Kidney epithelial cell (primary cell): ENCODE results near the gene KIFC3. TPM values are rescaled to one million over a fixed set of nuclear protein-coding genes. Genes with fewer than 3 reads are reported as not detected.

ENCODE experiments used
- DNase-seq: peaks from one replicate; pipeline ENCODE4 v3.0.0-alpha.2; 2010; ENCODE audit warnings: low read depth
- H3K27me3 ChIP-seq: 2 replicates; pipeline ENCODE4 v1.6.0; 2011; ENCODE audit warnings: low read length; ENCODE audit not compliant: control insufficient read depth, insufficient read depth
- H3K36me3 ChIP-seq: 2 replicates; pipeline ENCODE4 v1.5.1; 2011; ENCODE audit warnings: low read length; ENCODE audit not compliant: control insufficient read depth, insufficient read depth
- H3K4me3 ChIP-seq: 2 replicates; pipeline ENCODE4 v1.5.1; 2011; ENCODE audit warnings: low read depth, mild to moderate bottlenecking, control low read depth, low read length
- total RNA-seq: library from RNA; depleted of rRNA; stranded (reverse); fragments of >200 nt; gene quantifications from 2 replicates; pipeline ENCODE4 v1.2.3, GENCODE V29; 2015
- TF ChIP-seq, protein P1 (sequence below): IDR thresholded peaks from 2 replicates; pipeline ENCODE4 v1.5.1; 2011; ENCODE audit warnings: mild to moderate bottlenecking, moderate library complexity, low read length, control low read depth, inconsistent platforms; ENCODE audit not compliant: insufficient read depth, poor library complexity, severe bottlenecking

Gene KIFC3
- total RNA-seq, 1 donor from 2014 or later, result 84.9 TPM

DNA sequence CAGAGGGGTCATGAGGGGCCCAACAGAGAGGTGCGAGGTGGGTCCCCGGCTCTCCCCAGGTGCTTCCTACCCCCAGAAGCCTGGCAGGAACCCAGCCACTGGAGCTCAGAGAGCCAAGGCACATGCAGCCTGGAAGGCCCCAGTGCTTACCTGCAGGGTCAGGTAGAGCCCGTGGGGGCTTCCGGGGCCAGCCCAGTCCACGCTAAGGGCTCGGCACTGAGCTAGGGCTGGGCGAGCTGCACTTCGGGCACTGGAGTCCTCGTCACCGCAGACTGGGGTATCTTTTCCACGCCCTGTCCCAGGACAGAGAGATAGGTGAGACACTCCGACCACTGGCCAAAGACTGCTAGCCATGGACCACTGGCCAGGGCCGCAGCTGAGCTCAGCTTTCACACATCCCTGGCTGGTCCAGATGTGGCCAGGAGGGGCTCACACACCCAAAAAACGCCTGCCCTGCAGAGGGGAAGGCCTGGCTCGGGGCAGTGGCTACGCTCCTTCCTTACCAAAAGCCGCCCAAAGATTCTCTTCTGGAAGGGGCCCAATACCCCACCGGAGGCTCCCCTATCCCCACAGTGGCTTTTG, 7.4 kb downstream of the KIFC3 start:
- TF ChIP-seq, protein P1, sequence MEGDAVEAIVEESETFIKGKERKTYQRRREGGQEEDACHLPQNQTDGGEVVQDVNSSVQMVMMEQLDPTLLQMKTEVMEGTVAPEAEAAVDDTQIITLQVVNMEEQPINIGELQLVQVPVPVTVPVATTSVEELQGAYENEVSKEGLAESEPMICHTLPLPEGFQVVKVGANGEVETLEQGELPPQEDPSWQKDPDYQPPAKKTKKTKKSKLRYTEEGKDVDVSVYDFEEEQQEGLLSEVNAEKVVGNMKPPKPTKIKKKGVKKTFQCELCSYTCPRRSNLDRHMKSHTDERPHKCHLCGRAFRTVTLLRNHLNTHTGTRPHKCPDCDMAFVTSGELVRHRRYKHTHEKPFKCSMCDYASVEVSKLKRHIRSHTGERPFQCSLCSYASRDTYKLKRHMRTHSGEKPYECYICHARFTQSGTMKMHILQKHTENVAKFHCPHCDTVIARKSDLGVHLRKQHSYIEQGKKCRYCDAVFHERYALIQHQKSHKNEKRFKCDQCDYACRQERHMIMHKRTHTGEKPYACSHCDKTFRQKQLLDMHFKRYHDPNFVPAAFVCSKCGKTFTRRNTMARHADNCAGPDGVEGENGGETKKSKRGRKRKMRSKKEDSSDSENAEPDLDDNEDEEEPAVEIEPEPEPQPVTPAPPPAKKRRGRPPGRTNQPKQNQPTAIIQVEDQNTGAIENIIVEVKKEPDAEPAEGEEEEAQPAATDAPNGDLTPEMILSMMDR, result no peak
- no peaks in the 10 kb centered on the region for H3K27me3 ChIP-seq
- DNase-seq, result no peak
- H3K36me3 ChIP-seq, result peaks cover 1% of the 10 kb centered on the region
- no peak overlapping the region for H3K4me3 ChIP-seq

DNA sequence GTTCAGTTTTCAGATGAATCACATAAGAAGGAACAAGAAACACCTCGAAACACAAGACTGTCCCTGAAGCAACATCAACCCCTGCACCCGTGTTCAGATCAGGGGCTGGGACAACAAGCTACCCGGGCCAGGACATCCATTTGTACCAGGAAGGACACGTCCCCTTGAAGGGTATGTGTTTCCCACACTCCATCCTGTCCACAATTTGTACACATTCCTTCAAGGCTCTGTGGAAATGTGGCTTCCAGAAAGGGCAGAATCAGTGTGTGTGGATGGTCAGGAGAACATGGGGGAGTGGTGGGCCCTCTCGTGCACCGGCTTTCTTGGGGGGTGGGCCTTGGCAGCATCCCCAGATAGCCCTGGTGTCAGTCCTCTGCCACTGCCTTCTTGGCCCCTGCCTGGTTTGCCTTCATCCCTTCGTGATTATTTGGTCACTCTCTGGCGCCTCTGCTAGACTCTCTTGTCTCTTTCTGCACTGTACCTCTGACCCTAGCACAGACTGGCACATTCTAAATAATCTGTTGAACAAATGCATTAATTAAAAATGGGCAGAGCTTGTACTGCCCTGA, 10.3 kb downstream of the KIFC3 start:
- TF ChIP-seq, protein P1, result no peak
- Histone ChIP-seq H3K36me3 (peaks cover 1% of the 10 kb centered on the region), H3K4me3 (no peak overlapping the region), H3K27me3 (no peaks in the 10 kb centered on the region)
- no peak for DNase-seq

DNA sequence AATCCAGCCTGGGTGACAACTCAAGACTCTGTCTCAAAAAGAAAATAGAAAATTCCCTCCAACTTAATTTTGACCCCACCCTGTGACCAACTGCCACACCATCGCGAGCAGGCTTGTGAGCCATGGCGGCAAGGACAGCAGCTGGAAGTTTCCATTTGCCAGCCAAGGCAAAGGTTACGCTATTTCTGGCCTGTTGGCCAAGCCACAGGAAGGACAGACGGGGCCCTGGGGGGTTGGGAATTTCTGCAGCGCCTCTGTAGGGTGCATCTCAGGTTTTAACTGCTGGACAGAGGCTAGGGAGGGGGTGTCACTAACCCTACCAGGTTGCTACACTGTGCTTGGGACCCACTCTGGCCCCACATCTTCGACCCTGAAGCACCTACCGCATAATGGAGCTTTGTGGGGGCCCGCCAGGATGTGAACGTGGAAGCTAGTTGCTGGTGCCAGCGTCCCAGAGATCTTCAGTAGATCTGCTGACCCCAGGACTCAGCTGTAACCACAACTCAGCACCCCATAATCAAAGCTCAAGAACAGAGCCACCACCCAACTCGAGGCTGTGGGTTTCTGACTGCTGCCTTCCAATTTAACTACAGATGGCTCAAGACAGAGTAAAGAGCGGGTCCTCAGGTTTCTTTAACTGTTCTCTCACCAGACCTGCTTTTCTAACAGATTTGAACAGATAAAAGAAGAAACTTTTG, 10.9 kb downstream of the KIFC3 start:
- TF ChIP-seq, protein P1, result no peak

DNA sequence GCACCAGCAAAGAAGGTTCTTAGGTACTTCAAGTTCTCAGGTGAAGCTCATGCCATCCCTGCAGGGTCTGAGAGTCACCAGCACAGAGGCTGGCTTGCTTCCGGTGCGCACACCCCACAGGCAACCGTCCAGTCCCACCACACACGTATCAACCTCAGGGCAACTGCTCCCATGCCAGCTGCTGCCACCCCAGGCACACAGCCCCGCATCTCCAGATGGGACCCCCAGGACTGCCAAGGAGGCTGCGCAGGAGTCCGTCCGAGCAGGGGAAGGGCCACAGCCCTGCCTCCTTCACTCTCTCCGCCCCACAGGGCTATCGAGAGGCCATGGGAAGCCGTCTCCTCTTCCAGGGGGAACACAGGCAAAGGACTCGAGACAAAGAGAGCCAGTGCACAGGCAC, 13.3 kb downstream of the KIFC3 start:
- peaks cover 1% of the 10 kb centered on the region for H3K36me3 ChIP-seq
- TF ChIP-seq, protein P1, result no peak
- DNase-seq, result no peak
- H3K27me3 ChIP-seq, result no peaks in the 10 kb centered on the region
- H3K4me3 ChIP-seq, result no peak overlapping the region

More for the DNA sequence above, 10.9 kb downstream of the KIFC3 start:
- Histone ChIP-seq H3K36me3 (peaks cover 1% of the 10 kb centered on the region), H3K27me3 (no peaks in the 10 kb centered on the region), H3K4me3 (no peak overlapping the region)
- no peak for DNase-seq

DNA sequence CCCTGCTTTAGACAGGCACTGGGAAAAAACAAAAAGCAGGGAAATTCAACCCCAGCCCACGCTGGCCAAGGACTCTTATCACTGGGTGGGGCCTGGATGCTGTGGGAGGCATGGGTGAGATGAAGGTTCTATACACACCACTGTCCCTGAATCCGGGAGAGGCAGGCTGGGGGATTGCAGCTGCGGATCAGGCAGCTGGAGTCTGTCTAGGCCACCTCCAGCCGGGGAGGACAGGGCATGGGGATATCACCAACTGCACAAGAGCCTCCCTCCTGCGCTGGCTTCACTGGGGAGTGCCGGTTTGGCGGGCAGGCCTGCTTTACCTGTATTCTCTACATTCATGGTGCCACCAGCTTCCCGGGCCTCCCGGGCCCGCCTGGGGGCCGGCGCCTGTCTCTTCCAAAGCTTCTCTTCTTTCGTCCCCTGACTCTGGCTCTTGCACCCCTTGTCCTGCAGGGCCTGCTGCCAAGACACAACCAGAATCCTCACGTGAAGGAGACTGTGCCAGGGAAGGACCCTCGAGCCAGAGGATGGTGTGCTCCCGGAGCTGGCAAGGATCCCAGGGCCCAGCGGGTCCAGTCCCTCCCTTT, 13.9 kb downstream of the KIFC3 start:
- Histone ChIP-seq H3K4me3 (no peak overlapping the region), H3K27me3 (no peaks in the 10 kb centered on the region), H3K36me3 (peaks cover 1% of the 10 kb centered on the region)
- TF ChIP-seq, protein P1, result no peak
- DNase-seq, result no peak
